ENCODE measurements around the gene CYSTM1. TPM values are rescaled to one million over a fixed set of nuclear protein-coding genes. Genes with fewer than 3 reads are reported as not detected.

The CYSTM1 gene
- polyA plus RNA-seq, 2 of the 4 experiments (the other 2 are of a cell fraction): 76.8 to 103 TPM

GRCh38 chr5:140220032-140220697 is 45.2 kb downstream of the CYSTM1 start:
- Histone ChIP-seq H3K4me2 (peak overlapping the region; percentile 20; the same call in 2 of the 3 replicates), H3K9me3 (no peaks in the 10 kb centered on the region), H3K4me1 (peaks cover 56% of the 10 kb centered on the region), H3K27ac (peak overlapping the region in 1 of 2 experiments; percentile 24; a peak in 1 of 6 replicates), H3K4me3 (no peak overlapping the region)
- POLR2A ChIA-PET: no interaction called here
- WGBS (ENCODE audit: missing lambda C conversion rate): 80% methylated on average over 3 of the region's 3 CpGs
- no peak for ATAC-seq
- no peak for FAIRE-seq
- no peak for TF ChIP-seq NFE2L2 (conservative IDR thresholded peaks at IDR 0.05; ENCODE audit: low read length)
- CTCF ChIA-PET: interaction anchor here (0.8 to 2.4 kb wide), 7 partner anchors 9 to 155 kb away, joined by 3 to 9 read pairs (median 3); partner anchors contain the start of gene HBEGF
- DNase-seq (ENCODE audit: low read depth in 1 of 2, low spot score in 1 of 2): no peak

- Histone ChIP-seq H3K27ac (peak overlapping the region in 1 of 2 experiments; percentile 24; a peak in 1 of 6 replicates), H3K4me3 (no peak overlapping the region), H3K9me3 (no peaks in the 10 kb centered on the region), H3K4me1 (peaks cover 52% of the 10 kb centered on the region), H3K4me2 (no peak overlapping the region; the same call in 2 of the 3 replicates)
- no peak for TF ChIP-seq USF2 (IDR thresholded peaks at IDR 0.05)
- TF ChIP-seq NR3C1 (IDR thresholded peaks at IDR 0.05): no peak
- no peak for TF ChIP-seq MAZ (IDR thresholded peaks at IDR 0.05; ENCODE audit: borderline replicate concordance, low read depth, low read length)
- TF ChIP-seq TFCP2L1 (CRISPR knock-in tag; IDR thresholded peaks at IDR 0.05): no peak
- no peak for ATAC-seq
- no peak for FAIRE-seq
- WGBS (ENCODE audit: missing lambda C conversion rate): 80% methylated on average over 1 of the region's 1 CpG
- POLR2A ChIA-PET: no interaction called here
- CTCF ChIA-PET: interaction anchor here (0.8 to 2.4 kb wide), 6 partner anchors 9 to 156 kb away, joined by 3 to 9 read pairs (median 3); partner anchors contain the start of gene HBEGF
- DNase-seq (ENCODE audit: low read depth in 1 of 2, low spot score in 1 of 2): no peak
Observed at GRCh38 chr5:140220698-140221064, 45.7 kb downstream of the CYSTM1 start.

- DNase-seq (ENCODE audit: low read depth in 1 of 2, low spot score in 1 of 2): peak; percentile 24 to 36
- H3K9me3 ChIP-seq: no peaks in the 10 kb centered on the region
- H3K27ac ChIP-seq: peak overlapping the region in 1 of 2 experiments; percentile 31; a peak in 3 of 6 replicates
- CTCF ChIA-PET: interaction anchor here (0.8 to 2.4 kb wide), 7 partner anchors 15 to 141 kb away, joined by 3 to 9 read pairs (median 4); partner anchors contain the start of genes HBEGF and PFDN1
- peak overlapping the region; percentile 45 for H3K4me2 ChIP-seq
- peaks cover 48% of the 10 kb centered on the region for H3K4me1 ChIP-seq
- H3K4me3 ChIP-seq: no peak overlapping the region
- TF ChIP-seq HDAC2 (IDR thresholded peaks at IDR 0.05): no peak
- no peak for TF ChIP-seq FOSL2 (IDR thresholded peaks at IDR 0.05)
- peak; percentile 52 for TF ChIP-seq FOSL2 (CRISPR knock-in tag; IDR thresholded peaks at IDR 0.05)
- TF ChIP-seq MAFK (IDR thresholded peaks at IDR 0.05; ENCODE audit: partially characterized antibody): peak; percentile 29
- no peak for FAIRE-seq
- 78% methylated on average over 5 of the region's 5 CpGs for WGBS (ENCODE audit: missing lambda C conversion rate)
- peak; percentile 65 to 74; a peak in 5 of 6 replicates for ATAC-seq
- POLR2A ChIA-PET: no interaction called here
Observed at GRCh38 chr5:140221697-140222223, 46.8 kb downstream of the CYSTM1 start.

GRCh38 chr5:140222416-140222815 is 47.4 kb downstream of the CYSTM1 start:
- H3K4me2 ChIP-seq: peak overlapping the region; percentile 45; the same call in 1 of the 3 replicates
- ChIA-PET CTCF (interaction anchor here (0.8 to 2.4 kb wide), 7 partner anchors 16 to 141 kb away, joined by 3 to 9 read pairs (median 4); partner anchors contain the start of genes HBEGF and PFDN1), POLR2A (no interaction called here)
- WGBS (ENCODE audit: missing lambda C conversion rate): 95% methylated on average over 1 of the region's 1 CpG
- no peak for TF ChIP-seq PHF8 (IDR thresholded peaks at IDR 0.05; ENCODE audit: borderline replicate concordance, low read depth)
- TF ChIP-seq EHF (CRISPR knock-in tag; IDR thresholded peaks at IDR 0.05): no peak
- TF ChIP-seq POLR2AphosphoS2 (conservative IDR thresholded peaks at IDR 0.05; ENCODE audit: low read length): no peak
- TF ChIP-seq SMC3 (IDR thresholded peaks at IDR 0.05): no peak
- no peak for TF ChIP-seq HEYL (CRISPR knock-in tag; IDR thresholded peaks at IDR 0.05)
- TF ChIP-seq HES2 (IDR thresholded peaks at IDR 0.05): no peak
- no peak for TF ChIP-seq ESRRA (IDR thresholded peaks at IDR 0.05; ENCODE audit: borderline replicate concordance, low read length)
- no peak for TF ChIP-seq HDAC2 (IDR thresholded peaks at IDR 0.05)
- no peak for TF ChIP-seq EP300 (IDR thresholded peaks at IDR 0.05)
- no peak for TF ChIP-seq PBX3 (IDR thresholded peaks at IDR 0.05)
- no peaks in the 10 kb centered on the region for H3K9me3 ChIP-seq
- ATAC-seq (no peak; a peak in 1 of 6 replicates), FAIRE-seq (no peak), DNase-seq (ENCODE audit: low read depth in 1 of 2, low spot score in 1 of 2) (no peak)
- H3K27ac ChIP-seq: peak overlapping the region in 1 of 2 experiments; percentile 31; a peak in 2 of 6 replicates
- H3K4me3 ChIP-seq: no peak overlapping the region
- peaks cover 48% of the 10 kb centered on the region for H3K4me1 ChIP-seq

Data from A549 (cell line).